Lung microvascular endothelial cell (primary cell): ENCODE data around the gene SLC4A3. TPM values are rescaled to one million over a fixed set of nuclear protein-coding genes. Genes with fewer than 3 reads are reported as not detected.

ENCODE experiments used
- DNase-seq, 2 donors: peaks; one replicate each; pipeline versions ENCODE4 v3.0.0 to v3.0.0-alpha.2; 2010; ENCODE audit warnings: low read depth in 2 of 2
- total RNA-seq: library from RNA; depleted of rRNA; stranded (reverse); fragments of >200 nt; gene quantifications from 2 replicates; pipeline ENCODE4 v1.2.1, GENCODE V29; 2014

SLC4A3 gene
- total RNA-seq, 1 donor from 2014 or later, result under 0.01 TPM

DNA sequence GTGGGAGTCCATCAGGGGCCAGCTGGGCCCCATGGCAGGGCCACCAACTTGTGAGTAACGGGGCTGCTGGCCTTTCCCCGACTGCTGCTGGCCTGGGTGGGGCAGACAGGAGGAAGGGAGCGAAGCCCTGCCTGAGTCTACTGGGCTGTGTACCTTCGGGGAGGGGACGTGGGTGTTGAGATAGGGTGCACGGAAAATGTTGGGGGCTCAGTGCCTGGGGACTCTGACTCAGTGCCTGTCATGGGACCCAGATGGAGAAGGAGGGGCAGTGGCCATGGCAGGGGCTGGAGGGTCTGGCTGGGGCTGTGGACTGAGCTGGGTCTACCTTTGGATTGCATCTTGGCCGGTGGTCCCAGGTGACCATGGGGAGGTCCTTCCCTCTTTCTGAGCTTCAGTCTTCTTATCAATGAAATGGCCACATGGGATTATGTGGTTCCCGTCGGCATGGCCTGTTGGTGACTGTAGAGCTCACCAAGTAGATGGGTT lies 4.0 kb downstream of the SLC4A3 start:
- no peak for DNase-seq

DNA sequence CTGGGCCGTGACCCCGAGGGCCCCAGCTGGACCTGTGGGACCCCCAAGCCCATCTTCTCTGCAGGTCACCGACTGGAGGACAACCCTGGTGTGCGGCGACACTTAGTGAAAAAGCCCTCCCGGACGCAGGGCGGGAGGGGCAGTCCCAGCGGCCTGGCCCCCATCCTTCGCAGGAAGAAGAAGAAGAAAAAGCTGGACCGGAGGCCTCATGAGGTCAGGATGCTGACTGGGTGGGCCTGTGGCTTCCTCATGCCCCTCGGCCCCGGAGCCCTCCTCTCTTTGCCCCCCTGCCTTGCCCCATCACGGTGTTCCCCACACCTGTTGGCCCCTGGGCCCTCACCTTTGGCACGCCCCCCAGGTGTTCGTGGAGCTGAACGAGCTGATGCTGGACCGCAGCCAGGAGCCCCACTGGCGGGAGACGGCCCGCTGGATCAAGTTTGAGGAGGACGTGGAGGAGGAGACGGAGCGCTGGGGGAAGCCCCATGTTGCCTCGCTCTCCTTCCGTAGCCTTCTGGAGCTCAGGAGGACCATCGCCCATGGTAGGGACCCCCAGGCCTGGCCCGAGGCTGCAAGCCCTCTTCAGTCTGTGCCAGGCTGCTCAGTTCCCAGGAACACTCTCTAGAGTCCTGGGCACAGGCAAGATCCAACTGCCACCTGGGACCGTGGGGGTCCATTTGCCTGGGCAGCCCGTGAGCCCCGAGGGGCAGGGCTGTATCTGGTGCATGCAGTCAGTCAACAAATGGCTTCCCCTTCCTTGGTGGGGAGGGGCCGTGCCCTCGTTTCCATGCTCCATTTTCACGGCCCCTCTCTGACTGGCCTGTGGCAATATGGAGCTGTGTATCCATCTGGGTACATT lies 4.7 kb downstream of the SLC4A3 start:
- no peak for DNase-seq

DNA sequence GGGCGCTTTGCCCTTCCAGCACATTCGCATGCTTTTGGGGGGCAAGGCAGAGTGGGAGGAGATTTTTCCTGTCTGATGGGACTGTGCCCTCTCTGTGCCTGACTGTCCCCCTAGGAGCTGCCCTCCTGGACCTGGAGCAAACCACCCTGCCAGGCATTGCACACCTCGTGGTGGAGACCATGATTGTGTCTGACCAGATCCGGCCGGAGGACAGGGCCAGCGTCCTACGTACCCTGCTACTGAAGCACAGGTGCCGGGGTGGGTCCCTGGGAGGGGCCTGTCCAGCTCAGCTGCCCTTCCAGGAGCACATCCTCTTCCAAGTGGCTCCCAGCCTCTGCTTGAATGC lies 5.3 kb downstream of the SLC4A3 start:
- no peak for DNase-seq

DNA sequence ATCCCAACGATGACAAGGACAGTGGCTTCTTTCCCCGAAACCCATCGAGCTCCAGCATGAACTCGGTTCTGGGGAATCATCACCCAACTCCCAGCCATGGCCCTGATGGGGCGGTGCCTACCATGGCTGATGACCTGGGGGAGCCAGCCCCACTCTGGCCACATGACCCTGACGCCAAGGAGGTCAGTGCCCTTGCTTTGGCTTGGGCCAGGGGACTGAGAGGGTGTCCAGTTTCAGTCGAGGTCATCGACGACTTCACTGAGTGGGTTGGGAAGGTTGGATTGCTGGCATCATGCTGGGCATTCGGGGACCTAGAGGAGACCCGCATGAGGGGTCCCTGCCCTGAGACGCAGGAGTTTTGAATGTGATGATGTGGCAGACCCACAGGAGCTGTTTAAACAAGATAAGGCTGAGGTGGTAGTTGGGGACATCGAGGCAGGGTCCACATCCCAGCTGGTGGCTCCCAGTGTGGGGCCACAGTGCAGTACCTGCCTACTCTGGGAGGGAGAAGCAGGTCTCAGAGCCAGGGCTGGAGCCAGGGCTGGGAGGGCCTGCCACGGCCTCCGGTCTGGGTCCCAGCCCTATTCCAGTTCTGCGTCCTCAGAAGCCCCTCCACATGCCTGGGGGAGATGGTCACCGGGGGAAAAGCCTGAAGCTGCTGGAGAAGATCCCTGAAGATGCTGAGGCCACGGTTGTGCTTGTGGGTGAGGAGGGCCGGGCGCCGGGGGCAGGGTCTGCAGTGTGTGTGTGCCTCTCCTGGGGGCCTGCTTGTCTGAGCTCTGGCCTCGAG lies 6.0 kb downstream of the SLC4A3 start:
- DNase-seq, result no peak

DNA sequence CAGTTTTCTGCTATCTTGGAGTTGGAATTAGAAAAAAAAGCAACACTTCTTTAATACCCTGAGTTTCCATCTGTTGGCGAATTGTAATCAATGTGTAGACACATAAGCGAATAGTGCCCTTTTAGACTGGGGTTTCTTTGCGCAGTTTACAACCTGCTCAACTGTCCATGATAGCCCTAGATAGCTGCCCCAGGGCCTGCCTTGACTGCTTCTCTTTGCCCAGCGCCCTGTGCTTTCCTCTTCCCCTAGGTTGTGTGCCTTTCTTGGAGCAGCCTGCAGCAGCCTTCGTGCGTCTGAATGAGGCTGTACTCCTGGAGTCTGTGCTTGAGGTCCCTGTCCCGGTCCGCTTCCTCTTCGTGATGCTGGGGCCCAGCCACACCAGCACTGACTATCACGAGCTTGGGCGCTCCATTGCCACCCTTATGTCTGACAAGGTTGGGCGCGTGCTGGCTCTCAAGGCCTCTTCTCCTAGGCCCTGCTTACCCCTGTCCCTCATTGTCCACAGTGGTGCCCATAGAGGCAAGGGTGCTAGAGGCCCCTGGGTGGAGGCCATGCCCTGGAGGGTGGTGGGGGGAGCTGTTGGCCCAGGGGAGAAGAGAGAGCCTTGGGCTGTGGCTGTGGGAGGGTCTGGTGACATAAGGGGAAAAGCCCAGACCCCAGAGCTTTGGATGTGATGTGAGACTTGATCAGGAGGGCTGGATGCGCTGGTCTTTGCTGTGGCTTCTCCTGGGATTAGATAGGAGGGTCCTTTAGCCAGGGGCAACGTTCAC lies 6.9 kb downstream of the SLC4A3 start:
- DNase-seq, result no peak

DNA sequence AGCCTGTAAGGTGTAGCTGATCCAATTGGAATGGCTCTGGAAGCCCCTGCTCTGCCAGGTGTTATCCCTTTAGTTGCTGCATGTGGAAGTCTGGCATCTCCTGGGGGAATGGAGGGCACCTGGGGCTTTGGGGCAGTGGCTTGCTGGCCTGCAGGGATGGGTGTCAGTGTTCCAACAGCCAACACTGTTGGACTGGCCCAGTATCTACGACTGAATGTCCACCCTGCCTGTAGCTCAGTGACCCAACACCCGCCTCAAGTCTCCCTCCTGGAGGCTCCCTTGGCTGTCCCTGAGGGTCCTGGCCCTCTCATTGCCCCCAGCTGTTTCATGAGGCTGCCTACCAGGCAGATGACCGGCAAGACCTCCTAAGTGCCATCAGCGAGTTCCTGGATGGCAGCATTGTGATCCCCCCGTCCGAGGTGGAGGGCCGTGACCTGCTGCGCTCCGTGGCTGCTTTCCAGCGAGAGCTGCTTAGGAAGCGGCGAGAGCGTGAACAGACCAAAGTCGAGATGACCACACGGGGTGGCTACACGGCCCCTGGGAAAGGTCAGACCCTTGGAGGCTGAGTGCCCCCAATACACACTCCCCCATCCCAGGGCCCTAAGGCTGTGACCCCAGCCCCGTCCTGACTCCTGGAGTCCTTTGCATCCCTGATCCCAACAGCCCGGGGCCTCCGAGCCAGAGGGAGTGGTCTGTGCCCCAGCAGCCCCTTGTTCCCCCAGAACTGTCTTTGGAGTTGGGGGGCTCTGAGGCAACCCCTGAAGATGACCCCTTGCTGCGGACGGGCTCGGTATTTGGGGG lies 7.7 kb downstream of the SLC4A3 start:
- no peak for DNase-seq

DNA sequence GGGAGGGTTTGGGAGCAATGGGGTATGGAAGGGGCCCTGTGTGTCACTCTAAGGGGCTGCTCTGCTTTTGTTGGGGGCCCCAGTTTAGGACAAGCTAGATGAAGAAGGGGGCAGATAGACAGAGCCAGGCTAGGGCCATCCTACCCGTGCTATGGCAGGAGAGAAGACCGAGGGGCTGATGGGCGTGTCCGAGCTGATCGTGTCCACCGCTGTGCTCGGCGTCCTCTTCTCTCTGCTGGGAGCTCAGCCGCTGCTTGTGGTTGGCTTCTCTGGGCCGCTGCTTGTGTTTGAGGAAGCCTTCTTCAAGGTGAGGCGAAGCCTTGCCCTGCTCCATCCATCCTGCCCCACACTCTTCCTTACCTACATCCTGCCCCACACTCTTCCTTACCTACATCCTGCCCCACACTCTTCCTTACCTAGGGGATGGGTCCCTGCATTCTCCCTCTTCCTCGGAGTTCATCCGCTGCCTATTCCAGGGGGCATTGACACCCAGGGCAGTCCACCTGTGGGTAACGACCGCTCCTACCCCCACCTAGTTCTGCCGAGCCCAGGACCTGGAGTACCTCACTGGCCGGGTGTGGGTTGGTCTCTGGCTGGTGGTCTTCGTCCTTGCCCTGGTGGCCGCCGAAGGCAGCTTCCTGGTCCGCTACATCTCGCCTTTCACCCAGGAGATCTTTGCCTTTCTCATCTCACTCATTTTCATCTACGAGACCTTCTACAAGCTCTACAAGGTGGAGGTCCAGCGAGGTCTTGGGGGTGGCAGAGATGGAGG lies 8.9 kb downstream of the SLC4A3 start:
- no peak for DNase-seq

DNA sequence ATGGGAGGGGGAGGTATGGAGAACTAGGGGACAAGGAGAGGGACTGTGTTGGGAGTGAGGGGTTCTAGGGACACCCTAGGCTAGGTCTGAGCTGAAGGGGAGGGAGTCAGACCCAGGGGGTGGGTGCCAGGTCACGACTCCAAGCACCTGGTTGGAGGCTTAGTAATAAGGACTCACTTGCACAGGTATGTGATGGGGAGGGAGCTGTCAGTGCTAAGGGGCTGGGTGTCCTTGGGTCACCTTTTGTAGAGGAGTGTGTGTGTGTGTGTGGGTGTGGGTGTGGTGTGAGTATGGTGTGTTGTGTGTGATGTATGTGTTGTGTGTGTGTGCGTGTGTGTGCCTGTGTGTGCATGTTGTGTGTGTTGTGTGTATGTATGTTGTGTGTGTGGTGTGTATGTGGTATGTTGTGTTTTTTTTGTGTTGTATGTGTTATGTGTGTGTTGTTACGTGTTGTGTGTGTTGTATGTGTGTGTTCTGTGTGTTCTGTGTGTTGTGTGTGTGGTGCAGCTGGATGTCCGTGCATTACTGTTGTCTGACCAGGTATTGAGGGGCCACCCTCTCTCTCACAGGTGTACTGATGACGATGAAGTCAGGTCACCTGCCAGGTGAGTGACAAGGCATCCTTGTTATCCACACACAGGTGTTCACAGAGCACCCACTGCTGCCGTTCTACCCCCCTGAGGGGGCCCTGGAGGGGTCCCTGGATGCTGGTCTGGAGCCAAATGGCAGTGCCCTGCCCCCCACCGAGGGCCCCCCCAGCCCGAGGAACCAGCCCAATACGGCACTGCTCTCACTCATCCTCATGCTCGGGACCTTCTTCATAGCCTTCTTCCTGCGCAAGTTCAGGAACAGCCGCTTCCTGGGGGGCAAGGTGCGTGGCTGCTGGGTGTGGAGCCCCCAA lies 9.8 kb downstream of the SLC4A3 start:
- no peak for DNase-seq

DNA sequence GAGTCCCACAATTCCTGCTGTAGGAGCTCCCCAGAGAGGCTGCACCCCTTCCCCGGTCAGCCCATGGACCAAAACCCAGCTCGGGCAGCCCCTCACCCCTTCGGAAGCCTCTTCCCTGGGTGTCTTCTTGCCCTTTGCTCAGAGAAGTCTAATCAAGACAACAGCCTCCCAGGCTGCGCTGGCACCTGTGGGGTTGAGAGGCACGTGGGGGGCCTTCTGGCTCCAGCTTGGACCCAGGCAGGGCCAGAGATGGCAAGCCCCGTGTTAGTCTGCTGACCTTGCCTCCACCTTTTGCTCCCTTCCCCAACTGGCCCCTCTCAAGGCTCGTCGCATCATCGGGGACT lies 10.4 kb downstream of the SLC4A3 start:
- no peak for DNase-seq

DNA sequence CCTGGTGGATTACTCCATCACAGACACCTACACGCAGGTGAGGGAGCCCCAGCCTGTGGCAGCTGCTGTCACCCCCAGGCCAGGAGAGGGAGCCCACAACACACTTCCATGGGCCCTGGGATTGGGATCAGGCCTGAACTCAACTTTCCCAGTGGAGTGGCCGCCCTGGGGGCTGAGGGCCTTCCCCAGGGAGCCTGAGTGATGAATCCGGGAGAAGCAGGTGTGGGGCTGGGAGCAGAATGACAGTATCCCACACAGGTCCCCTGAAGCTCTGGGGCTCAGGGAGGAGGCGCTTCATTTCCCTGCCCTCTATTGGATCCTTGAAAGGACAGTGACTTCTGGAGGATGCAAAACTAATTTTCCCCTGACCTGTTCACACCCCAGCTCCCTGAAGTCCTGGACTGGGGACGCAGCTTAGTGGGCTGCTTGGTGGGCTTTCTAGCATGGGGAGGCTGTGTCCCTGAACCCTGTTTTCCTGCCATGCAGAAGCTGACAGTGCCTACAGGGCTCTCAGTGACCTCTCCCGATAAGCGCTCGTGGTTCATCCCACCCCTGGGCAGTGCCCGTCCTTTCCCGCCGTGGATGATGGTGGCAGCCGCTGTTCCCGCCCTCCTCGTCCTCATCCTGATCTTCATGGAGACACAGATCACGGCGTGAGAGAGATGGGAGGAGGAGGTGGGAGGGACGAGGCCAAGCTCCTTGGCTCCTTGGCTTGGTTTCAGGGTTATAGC lies 11.0 kb downstream of the SLC4A3 start:
- no peak for DNase-seq

DNA sequence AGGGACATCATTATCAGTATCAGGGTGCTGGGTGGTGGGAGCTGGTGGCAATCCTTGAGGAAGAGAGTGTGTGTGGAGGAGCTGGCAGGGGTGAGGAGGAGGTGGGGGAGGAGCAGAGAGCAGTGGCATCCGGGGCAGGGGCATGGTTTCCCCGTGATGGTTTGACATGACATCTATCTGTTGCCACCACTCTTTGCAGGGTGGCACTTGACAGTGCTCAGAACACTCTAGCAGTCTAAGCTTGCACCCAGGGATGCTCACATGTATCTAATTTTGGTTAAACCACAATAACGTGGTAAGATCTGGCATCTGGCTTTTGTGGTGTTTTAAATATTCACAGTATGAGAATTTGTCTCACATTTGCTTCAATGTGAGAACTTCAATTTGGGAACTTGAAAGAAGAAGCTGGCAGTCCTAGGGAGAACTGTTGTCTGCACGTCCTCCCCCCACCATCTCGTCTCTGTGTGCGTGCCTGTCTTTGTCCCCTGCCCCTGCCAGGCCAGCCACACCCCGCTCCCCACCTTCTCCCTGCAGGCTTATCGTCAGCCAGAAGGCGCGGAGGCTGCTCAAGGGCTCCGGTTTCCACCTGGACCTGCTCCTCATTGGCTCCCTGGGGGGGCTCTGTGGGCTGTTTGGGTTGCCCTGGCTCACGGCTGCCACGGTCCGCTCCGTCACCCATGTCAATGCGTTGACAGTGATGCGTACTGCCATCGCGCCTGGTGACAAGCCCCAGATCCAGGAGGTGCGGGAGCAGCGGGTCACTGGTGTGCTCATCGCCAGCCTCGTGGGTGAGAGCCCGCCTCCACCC lies 11.7 kb downstream of the SLC4A3 start:
- no peak for DNase-seq

DNA sequence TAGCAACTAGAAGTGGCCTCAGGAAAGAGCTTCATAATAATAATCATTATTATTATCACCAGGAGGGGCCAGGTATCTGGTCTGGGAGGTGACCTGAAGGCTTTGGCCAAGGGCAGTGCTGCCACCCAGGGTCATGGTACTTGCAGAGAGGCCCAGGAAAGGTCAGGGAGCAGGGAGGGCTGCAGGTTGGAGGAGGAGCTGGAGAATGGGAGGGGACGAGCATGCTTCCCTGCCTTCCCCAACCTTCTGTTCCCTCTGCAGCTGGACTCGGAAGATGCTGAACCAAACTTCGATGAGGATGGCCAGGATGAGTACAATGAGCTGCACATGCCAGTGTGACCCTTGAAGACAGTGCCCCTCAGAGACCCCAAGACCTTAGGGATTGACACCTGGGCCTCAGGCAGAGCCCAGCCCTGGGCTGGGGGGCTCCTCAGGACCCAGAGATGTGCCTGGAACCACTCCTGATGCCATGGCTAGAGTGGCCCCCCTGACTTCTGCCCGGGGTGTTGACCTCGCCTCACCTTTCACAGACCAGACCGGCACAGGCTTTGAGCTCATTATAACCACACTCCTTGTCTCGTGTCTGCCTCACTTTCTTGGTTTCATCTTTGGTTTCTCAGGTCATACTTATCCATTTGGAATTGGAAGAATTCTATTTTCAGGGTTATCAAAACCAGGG lies 14.1 kb downstream of the SLC4A3 start:
- DNase-seq, result no peak

DNA sequence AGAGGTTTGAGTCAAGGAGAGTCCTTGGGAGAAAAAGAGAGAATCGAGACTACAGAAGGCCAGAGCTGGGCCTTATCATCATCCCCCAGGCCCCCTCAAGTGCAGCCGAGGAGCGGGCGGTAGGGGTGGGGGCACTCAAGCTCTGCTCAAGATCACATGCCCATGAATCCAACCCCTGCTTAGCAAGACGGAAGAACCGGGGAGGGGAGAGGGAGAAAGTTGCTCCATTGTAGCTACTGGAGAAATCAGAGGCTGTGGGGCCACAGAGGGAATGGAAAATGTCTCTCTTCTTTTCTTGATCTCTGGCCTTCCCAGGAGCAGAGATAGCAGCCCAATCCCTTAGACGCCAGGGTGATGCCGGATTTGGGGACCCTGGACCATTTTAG lies 14.6 kb downstream of the SLC4A3 start:
- DNase-seq, result no peak

DNA sequence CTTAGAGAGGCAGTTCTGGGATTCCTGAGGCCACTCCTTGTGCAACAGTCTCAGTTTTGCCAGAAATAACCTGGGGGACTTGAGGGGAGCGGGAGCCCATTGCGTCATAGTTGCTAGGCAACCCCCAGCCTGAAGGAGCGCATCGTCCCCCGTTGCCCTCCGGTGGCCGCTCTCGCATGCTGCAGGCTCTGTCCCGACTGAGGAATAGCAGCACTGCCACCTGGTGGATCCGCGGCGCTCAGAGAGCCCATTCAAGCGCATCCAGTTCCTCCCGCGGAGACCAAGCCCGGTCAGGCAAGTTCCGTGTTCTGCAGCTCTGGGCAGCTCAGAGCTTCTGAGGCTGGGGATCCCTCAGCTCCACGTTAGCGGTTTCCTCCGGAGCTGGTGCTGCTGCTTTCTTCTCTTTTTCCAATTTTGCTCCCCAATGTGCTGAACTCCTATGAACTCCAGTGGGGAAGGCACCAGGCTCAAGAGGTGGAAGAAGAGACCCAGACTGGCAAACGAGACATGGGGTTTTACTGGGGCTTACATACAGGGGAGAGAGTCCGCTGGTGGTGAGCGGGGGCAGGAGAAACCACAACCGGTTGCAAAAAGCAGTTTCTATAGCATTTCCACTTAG lies 15.1 kb downstream of the SLC4A3 start:
- DNase-seq, result peak; percentile 94 to 96

DNA sequence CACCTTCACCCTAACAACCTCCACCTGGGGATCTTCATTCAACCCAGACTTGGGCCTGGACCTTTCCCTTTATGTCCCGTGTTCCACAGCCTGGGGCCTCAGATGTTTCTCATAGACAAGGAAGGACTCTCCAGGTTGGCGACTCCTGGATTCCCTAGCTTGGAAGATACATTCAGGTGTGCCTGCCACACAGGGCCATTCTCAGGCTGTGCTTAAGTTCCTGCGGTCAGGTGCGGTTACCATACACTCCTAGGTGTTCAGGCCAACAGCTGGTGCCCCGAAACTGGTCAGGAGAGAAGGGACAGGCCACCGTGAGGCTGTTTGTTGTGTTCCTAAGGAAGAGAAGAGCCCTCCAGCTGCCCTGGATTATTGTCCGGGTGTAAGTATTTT lies 15.6 kb downstream of the SLC4A3 start:
- DNase-seq, result no peak

DNA sequence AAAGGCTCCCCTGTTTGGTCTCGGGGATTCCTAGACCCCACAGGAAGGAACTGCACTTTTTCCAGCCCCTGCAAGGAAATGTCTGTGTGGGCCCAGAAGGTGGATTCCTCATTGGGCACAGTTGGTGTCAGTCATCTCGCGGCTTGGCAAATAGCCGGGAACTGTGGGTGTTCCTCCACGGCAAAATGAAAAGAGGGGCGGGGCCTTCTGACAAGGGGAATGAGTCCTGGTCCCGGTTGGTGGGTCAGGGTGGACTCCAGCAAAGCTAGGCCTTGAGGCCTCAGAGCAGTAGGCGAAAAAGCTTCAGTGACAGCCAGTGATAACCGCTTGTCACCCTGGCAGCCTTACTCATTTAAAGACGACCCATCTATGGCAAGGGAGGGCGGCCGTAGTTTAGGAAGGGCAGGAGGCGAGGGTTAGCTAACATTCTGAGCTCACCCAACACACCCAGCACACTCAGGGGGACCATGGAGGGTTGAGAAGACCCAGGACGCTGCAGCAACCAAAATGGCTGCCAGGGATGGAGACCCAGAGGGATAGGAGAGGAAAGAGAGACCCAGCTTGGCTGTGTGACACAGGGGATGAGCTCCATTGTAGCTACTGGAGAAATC lies 16.5 kb downstream of the SLC4A3 start:
- no peak for DNase-seq
